CD4-positive, alpha-beta T cell treated with Interleukin-4 for 1 hour (primary cell): ENCODE measurements around the gene THEM4.
"Not testable (repeated sequence)": the region's sequence is repeated elsewhere in the genome, so short reads cannot be mapped to it uniquely, and the experiment has no call there.

Experiments used
- DNase-seq, 2 donors: peaks; one replicate each; pipeline ENCODE4 v3.0.0-alpha.2; 2020 to 2022

Gene THEM4

GRCh38 chr1:151858030-151858746 is 51.1 kb downstream of the THEM4 start:
- no peak for DNase-seq

DNA sequence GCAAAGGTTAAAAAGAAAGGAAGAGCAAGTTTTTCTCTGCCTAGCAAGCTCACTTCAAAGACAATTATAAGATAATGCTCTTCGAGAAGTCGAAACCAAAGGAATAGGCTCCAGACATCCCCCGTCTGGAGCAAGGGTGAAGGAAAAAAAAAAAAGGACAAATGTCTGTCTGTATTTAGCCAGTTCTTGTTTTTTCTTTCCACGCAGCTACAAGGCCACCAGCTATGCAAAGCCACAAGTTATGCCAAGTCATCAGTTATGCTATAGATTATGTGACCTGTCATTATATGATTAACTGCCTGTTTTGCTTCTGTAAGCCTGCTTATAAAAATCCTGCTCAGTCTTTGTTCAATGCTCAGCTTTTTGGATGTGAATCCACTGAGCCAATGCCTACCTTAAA is 53.4 kb downstream of the THEM4 start:
- DNase-seq = no peak

DNA sequence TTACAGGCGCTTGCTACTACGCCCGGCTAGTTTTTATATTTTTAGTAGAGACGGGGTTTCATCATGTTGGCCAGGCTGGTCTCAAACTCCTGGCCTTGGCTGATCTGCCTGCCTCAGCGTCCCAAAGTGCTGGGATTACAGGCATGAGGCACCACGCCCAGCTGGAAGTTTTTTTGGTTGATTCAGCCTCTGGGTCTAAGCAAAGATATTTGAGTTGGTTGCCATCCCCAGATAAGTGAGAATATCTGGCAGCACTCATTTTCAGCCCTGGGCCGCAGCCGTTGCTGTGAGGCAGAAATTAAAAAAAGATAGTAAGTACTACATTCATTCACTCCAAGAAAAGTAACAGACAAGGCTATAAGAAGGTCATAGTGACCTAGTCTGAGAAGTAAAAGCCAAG is 53.8 kb downstream of the THEM4 start:
- DNase-seq = not testable (repeated sequence)

DNA sequence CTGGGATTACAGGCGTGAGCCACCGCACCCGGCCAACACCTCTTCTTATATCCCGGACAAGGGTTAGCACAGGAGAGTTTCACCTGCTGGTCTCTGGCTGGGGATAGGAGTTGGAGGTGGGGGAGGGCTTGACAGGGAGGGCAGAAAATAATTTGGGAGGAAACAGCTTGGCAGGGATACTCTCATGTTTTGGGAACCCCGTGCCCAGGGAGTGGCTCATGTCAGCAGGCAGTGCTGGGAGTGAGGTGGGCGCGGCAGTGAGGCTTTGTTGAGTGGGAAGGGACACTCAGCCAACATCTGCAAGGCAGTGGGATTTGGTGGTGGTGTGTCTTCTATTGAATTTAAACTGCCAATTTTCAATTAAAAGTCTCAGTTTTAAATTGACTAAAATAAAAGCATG is 54.7 kb downstream of the THEM4 start:
- DNase-seq = no peak

GRCh38 chr1:151853411-151853943 is 55.8 kb downstream of the THEM4 start, which contains the start of gene THEM5:
THEM5 (minus strand) TSS chr1:151853712; CDS start chr1:151853565, 147 bp downstream.
- DNase-seq = no peak

DNA sequence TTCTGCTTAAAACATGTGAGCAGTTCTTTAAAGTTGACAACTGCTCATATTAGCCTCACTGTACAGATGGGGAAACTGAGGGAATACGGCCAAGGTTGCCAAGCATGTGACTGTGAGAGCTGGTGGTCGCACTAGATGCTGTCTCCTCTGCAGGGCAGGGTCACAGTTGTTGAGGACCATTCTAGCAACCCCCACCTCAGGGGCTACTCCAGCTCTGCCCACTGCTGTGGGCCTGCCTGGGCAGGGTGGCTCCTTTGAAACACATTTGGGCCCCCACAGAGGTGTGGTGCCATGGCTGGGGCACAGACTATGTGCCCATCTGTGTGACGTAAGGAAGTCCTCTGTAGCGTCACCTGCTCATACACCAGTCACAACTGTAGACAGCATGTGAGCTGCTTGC is 56.6 kb downstream of the THEM4 start:
- DNase-seq = no peak

- no peak for DNase-seq
Measured at GRCh38 chr1:151851886-151852285, 57.4 kb downstream of the THEM4 start.

GRCh38 chr1:151849871-151850270 is 59.4 kb downstream of the THEM4 start:
- DNase-seq = no peak

DNA sequence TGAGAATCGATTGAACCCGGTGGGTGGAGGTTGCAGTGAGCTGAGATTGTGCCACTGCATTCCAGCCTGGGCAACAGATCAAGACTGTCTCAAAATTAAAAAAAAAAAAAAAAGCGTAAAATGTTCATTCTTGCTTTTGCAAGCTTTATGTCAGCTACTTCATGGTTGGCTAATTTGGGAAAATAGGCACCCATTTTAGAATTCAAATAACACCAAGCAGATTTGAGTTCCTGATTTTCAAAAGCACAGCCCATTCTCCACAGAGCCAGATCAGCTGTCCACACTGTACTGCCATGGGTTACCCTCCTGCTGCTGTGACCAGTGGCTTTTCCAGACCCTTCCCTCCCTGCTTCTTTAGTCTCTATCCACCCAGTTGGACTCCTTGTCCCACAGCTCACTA is 60.2 kb downstream of the THEM4 start:
- DNase-seq = no peak

DNA sequence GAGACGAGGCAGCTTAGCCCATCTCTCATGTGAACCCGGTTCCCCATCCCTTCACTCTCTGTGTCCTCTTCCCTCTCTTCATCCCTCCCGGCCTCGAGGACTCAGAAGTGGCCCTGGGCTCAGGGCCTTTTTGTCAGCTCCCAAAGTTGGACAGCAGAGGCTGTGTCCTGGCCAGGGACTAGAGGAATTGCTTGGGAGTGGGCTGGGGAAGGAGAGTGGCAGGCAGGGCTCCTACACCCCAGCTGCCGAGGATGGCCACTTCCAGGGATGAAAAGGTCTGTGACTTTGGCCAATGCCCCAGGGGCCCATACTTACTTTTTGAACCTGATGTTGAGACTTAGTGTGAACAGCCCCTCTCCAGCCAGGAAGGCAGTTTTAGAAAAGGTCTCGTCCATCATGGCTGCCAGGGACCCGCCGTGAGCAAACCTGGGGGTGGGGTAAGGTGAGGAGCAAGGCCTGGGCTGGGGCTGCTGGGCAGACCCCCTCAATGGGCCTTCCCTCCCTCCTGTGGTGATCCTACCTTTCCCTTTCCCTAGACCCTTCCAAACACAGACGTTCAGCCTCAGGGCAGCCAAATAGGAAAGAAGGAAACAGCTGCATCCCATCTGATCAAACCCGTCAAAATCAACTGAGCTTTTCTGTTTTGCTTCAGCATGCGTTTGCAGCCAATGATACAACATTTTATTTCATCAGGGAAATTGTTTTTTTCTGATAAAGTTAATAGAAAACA is 61.3 kb downstream of the THEM4 start:
- DNase-seq = no peak

GRCh38 chr1:151846686-151847237 is 62.5 kb downstream of the THEM4 start:
- DNase-seq = no peak

DNA sequence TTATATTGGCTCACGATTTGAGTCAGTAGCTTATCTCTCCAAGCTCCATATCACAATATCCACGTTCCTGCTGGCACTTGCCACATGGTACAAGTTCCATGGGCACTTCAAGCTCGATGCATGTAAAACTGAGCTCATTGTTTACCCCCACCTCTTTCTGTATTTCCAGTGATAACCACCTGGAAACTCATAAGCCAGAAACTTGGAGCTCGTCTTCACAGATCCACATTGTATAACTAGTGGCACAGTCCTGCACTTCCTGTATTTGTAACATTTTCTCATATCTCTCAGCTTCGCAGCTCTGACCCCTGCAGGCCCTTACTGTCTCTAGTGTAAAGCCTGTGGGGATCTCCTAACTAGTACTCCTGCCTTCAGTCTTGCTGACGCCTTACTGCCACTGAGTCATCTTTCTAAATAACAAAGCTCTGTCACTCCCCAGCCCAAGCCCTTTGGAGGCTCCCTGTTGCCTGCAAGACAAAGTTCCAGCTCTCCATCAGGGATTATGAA is 63.2 kb downstream of the THEM4 start:
- DNase-seq = no peak

- DNase-seq = no peak
Measured at GRCh38 chr1:151843398-151843797, 65.9 kb downstream of the THEM4 start.

- no peak for DNase-seq
Measured at GRCh38 chr1:151841141-151841540, 68.2 kb downstream of the THEM4 start.

DNA sequence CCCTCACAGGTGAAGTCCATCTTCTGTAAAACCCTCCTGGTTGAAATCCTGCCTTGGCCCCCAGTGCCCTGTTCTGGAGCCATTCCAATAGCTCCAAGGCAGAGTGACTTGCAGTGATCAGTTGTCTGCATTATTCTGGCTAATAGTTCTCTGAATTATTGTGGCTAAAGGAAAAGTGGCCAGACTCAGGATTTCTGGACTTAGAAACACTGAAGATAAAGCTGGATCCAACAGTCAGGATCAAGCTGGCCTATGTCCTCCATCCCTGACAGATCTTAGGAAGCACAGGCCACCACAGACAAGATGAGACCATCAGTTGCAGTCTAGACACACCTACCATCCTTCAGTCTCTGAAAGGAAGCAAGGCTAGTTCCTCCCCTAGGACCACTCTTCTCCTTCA is 68.9 kb downstream of the THEM4 start:
- DNase-seq = no peak

DNA sequence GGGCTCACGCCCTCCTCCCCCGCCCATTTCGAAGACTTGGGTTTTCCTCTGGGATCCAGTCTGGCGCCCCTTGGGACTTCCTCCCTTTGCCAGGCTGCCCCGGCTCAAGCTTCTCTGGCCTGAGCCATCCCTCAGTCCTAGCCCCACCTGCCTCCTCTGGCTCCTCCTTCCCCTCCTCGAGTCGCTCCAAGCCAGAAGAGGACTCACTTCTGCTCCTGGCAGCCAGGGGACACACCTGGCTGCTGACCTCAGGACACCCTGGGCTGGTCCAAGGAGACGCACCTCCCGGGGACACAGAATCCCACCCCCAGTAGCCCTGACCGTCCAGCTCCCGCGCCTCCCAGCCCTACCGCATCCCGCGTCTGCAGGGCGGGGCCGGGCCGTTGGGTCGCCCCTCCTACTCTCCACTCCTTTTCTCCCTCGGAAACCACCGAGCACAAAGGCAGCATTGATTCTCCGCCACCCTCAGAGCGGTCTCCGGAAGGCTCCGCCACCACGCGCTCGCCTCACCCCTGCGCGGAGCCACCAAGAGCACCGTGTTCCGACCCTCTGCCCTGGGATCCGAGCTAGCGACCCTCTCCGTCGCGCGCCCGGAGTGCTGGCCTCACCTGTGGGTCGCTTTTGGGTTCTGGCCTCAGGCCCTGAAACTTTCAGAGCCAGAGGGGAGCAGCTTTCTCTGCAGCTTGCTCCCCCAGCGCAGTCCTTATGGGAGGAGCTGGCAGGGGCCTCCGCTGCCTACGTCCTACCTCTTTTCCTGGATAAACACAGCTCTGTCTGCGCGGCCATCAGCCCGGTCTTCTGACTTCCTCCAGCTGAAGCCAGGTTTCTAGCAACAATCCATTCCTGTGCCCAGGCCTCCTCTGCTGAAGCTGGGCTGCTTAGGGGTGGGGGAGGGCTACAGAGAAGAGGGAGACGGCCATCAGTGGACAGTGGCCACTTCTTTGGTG is 69.6 kb downstream of the THEM4 start, which contains the start of gene C2CD4D:
C2CD4D (minus strand) TSS at position 364 of the 947 bp plus-strand sequence. CDS start 831 bp downstream, outside the sequence.
- peak; percentile 73 to 83 for DNase-seq

- no peak for DNase-seq
Measured at GRCh38 chr1:151839082-151839412, 70.3 kb downstream of the THEM4 start.

DNA sequence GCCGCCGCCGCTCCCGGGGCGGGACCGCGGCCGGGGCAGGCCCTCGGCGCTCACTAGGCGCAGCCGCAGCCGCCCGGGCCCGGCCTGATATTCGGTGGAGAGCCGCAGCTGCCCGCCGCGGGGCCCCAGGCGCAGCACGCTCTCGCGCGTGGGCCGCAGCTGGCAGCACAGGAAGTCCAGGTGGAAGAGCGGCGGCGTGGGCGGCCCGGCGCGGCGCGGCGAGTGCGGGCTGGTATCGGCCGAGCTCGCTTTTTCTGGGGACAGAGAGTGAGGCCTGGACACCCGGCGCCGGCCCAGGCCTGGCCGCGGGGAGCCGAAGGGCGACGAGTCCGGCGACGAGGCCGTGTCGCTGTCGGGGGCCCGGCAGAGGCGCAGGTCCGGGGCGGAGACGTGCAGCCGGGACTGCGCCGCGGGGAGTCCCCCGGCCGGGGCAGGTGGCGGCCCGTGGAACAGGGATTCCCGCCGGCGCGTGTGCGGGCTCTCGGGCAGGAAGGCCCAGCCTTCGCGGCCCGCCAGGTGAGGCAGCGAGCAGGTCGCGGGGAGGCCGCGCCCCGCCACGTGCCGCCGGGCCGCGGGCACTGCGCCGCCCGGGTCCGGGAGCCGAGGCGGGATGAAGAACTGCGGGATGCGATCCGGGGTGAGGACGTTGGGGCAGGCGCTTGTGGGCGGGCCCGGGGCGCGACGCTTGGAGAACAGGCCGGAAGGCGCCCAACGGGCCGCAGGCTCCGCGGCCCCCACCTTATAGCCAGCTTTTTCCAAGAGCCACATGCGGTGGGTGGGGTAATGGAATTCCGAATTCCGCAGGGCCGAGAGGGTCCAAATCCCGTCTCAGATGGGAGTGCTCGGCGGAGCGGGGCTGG is 70.9 kb downstream of the THEM4 start:
- DNase-seq = peak in 1 of 2 donors; percentile 41

DNA sequence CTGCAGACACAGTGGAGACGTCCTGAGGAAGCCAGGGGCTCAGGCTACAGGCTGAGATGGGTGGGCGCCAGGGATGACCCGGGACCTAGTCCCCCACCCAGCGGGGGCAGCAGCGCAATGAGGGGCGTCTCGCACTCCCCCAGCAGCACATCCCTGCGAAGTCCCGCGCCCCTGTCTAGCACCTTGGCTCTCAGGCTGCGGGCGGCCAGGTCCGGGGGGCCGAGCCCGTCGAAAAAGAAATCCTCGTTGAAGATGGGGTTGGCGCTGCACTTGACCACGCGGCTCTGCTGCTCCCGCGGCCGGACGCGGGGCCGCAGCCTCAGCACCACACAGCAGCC is 71.5 kb downstream of the THEM4 start:
- DNase-seq = no peak

GRCh38 chr1:151837197-151837596 is 72.1 kb downstream of the THEM4 start:
- peak in 1 of 2 donors; percentile 45 for DNase-seq

DNA sequence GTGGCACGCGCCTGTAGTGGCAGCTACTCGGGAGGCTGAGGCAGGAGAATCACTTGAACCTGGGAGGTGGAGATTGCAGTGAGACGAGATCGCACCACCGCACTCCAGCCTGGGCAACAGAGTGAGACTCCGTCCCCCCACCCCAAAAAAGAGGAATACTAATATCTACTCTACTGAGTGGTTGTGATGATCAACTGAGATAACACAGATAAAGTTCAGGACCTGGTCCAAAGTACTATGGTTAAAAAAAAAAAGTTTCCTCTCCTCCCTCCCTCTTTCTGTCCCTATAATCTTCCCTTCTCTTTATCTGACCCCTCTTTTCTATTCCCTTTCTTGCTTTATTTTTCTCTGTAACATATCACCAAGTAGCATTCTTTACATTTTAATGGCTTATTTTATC is 73.7 kb downstream of the THEM4 start:
- no peak for DNase-seq

DNA sequence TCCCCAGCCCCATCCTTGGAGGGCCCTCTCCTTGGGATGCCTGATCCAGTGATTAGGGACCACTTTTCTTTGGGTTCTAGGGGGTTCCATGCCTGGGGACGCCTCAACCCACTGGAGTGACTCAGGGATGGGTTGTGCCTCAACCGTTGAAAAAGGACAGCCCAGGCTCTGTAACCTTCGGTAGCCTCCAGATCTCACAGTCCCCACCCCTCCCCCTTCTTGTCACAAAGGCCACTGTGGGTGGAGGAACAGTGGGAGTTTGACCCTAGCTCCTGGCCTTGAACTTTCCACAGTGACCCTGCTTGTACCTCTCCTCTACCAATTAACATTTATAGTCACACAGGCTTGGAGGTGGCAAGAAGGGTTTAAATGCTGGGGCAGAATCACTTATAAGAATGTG is 75.1 kb downstream of the THEM4 start:
- no peak for DNase-seq
